CD4-positive, CD25-positive, alpha-beta regulatory T cell (primary cell): Measurements from ENCODE around the gene ABHD4. TPM values are rescaled to one million over a fixed set of nuclear protein-coding genes. Genes with fewer than 3 reads are reported as not detected.
A peak's percentile ranks its signal among the peaks of the same experiment; 100 is the strongest.
"Not testable (repeated sequence)": the region's sequence is repeated elsewhere in the genome, so short reads cannot be mapped to it uniquely, and the experiment has no call there.

Experiments
- ATAC-seq, 2 donors: fragments of 150-1000 bp; cut with Tn5 transposase; one replicate each; pipeline ENCODE4 v1.10.0; 2021; ENCODE audit warnings: low read depth in 2 of 2, moderate number of reproducible peaks in 2 of 2, moderate library complexity in 1 of 2
- DNase-seq, 3 donors: peaks; one replicate each; pipeline versions ENCODE4 v3.0.0 to v3.0.0-alpha.2; 2012 to 2022; ENCODE audit warnings: mixed read lengths in 1 of 3
- H3K27ac ChIP-seq: one replicate; pipeline ENCODE4 v1.7.0; 2013; ENCODE audit warnings: mild to moderate bottlenecking, low read length; ENCODE audit not compliant: insufficient read depth, poor library complexity, severe bottlenecking
- H3K27me3 ChIP-seq: one replicate; pipeline ENCODE4 v1.7.0; 2013; ENCODE audit warnings: low read length; ENCODE audit not compliant: control insufficient read depth, insufficient read depth
- H3K36me3 ChIP-seq: one replicate; pipeline ENCODE4 v1.7.0; 2013; ENCODE audit warnings: mild to moderate bottlenecking, low read length, moderate library complexity; ENCODE audit not compliant: control insufficient read depth, insufficient read depth
- H3K4me1 ChIP-seq: 2 replicates; pipeline ENCODE4 v1.7.0; 2013; ENCODE audit warnings: mild to moderate bottlenecking, low read length; ENCODE audit not compliant: insufficient read depth, control insufficient read depth, poor library complexity, severe bottlenecking
- H3K4me3 ChIP-seq: one replicate; pipeline ENCODE4 v1.7.0; 2013; ENCODE audit warnings: low read depth, mild to moderate bottlenecking, low read length, moderate library complexity
- H3K9me3 ChIP-seq, 2 experiments: 1 replicate in 1 of 2; 2 replicates in 1 of 2; pipeline ENCODE4 v1.7.0; 2013; ENCODE audit warnings: low read length in 2 of 2, mild to moderate bottlenecking in 1 of 2, moderate library complexity in 1 of 2; ENCODE audit not compliant: control insufficient read depth in 2 of 2
- H3K27ac Mint-ChIP-seq, 3 donors: one replicate each; pipeline ENCODE4 v1.8.0; 2020 to 2022; ENCODE audit warnings: mild to moderate bottlenecking in 3 of 3, mixed read lengths in 3 of 3, moderate library complexity in 2 of 3
- H3K27me3 Mint-ChIP-seq: one replicate; pipeline ENCODE4 v1.8.0; 2022; ENCODE audit warnings: mild to moderate bottlenecking, mixed read lengths
- H3K36me3 Mint-ChIP-seq: one replicate; pipeline ENCODE4 v1.8.0; 2020; ENCODE audit warnings: mixed read lengths
- H3K4me1 Mint-ChIP-seq, 4 donors: one replicate each; pipeline ENCODE4 v1.8.0; 2020 to 2022; ENCODE audit warnings: mixed read lengths in 4 of 4, mild to moderate bottlenecking in 1 of 4
- H3K4me3 Mint-ChIP-seq, 4 donors: one replicate each; pipeline ENCODE4 v1.8.0; 2020 to 2022; ENCODE audit warnings: mild to moderate bottlenecking in 4 of 4, mixed read lengths in 4 of 4, moderate library complexity in 3 of 4
- H3K9me3 Mint-ChIP-seq, 7 donors: one replicate each; pipeline ENCODE4 v1.8.0; 2020 to 2022; ENCODE audit warnings: mixed read lengths in 7 of 7, mild to moderate bottlenecking in 3 of 7, moderate library complexity in 2 of 7
- polyA plus RNA-seq, 4 donors: library from polyadenylated mRNA; unstranded; fragments of 300-500 nt; fragmentation: Illumina TruSeq; gene quantifications; one replicate each; pipeline ENCODE4 v1.2.3, GENCODE V29; 2021
- total RNA-seq: library from RNA; stranded (reverse); gene quantifications from one replicate; pipeline ENCODE4 v1.2.3, GENCODE V29; 2022

The ABHD4 gene
- total and polyA plus RNA-seq, 5 donors from 2014 or later: 10.1 to 13.4 (median 10.7) TPM

DNA sequence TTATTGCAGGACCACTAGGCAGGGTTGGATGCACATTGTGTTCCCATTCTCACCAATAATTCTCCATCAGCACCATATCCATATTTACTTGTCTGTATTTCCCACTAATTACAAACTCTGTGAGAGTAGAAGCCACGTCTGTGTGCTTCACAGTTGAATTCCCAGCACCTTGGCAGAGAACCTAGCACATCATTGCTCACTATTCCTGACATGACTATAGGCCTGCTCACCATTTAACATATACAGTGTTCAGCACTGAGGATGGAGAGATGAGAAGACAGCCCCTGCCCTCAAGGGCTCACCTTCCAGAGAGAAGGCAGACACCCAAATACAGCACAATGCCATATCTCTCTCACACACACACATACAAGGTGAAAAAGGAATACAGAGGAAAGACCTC is 14.1 kb upstream of the ABHD4 start:
- Histone ChIP-seq H3K36me3 (no peaks in the 10 kb centered on the region), H3K27ac (no peak overlapping the region), H3K9me3 (no peaks in the 10 kb centered on the region), H3K4me3 (peak overlapping the region; percentile 16), H3K4me1 (peaks cover 55% of the 10 kb centered on the region), H3K27me3 (no peaks in the 10 kb centered on the region)
- DNase-seq (no peak), ATAC-seq (no peak)
- Mint-ChIP-seq H3K9me3 (no peaks in the 10 kb centered on the region), H3K27ac (peak overlapping the region; percentile 33 to 99 (median 89)), H3K4me1 (peaks cover 51 to 85% (median 59%) of the 10 kb centered on the region in 4 donors), H3K27me3 (peaks cover 2% of the 10 kb centered on the region), H3K4me3 (peak overlapping the region in 3 of 4 donors; percentile 15 to 74 (median 67)), H3K36me3 (peaks cover 17% of the 10 kb centered on the region)

DNA sequence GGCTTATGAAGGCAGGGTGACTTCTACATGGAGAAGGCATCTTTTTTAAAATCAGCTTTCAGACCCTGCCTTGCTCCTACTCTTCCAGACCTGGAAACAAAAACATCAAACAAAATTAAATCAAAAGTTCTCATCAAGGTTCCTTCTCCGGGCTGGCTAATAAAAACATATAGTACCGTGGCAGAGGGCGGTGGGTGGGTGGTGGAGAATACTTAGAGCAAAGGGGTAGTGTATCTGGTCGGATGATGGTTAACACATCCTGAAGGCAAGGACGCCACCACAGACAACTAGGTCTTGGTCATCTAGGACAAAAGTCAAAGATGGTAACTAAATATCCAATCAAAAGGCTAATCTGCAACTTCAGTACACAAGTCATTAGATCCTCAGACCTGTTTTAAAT is 10.9 kb upstream of the ABHD4 start:
- peaks cover 0 to 1% (median 0%) of the 10 kb centered on the region in 7 donors for H3K9me3 Mint-ChIP-seq
- peak overlapping the region; percentile 93 to 98 (median 96) for H3K4me3 Mint-ChIP-seq
- peaks cover 44 to 79% (median 49%) of the 10 kb centered on the region in 4 donors for H3K4me1 Mint-ChIP-seq
- Histone ChIP-seq H3K4me3 (peak overlapping the region; percentile 96), H3K27me3 (no peaks in the 10 kb centered on the region), H3K4me1 (peaks cover 60% of the 10 kb centered on the region), H3K9me3 (no peaks in the 10 kb centered on the region), H3K27ac (peak overlapping the region; percentile 99), H3K36me3 (no peaks in the 10 kb centered on the region)
- peak overlapping the region; percentile 98 to 99 (median 99) for H3K27ac Mint-ChIP-seq
- no peak for DNase-seq
- peaks cover 7% of the 10 kb centered on the region for H3K27me3 Mint-ChIP-seq
- ATAC-seq: no peak
- peaks cover 12% of the 10 kb centered on the region for H3K36me3 Mint-ChIP-seq

DNA sequence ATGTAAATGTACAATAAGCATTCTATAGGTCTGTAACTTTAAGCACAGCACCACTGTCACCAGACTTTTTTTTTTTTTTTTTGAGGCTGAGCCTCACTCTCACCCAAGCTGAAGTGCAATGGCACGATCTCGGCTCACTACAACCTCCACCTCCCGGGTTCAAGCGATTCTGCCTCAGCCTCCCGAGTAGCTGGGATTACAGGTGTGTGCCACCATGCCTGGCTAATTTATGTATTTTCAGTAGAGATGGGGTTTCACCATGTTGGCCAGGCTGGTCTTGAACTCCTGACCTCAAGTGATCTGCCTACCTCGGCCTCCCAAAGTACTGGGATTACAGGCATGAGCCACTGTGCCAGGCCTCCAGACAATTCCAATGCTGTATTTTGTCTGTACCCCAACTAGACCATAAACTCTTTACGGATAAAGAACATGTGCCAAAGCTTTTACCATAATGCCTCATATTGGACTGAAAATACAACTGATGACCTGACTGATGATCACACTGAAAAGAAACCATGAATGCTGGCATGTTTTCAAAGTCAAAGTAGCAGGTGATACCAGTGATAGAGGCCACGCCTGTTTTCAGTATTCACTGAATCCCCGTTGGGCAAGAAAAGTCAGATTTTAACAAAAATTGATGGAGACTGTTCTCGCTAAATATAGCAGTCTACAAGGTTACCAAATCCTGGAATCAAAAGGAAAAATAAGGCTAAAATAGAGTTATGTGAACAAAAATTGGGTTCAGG is 10.2 kb upstream of the ABHD4 start:
- not testable (repeated sequence) for H3K9me3 Mint-ChIP-seq, H3K9me3 ChIP-seq, H3K27me3 Mint-ChIP-seq, H3K27me3 ChIP-seq, H3K36me3 ChIP-seq, ATAC-seq
- Mint-ChIP-seq H3K4me3 (peak overlapping the region; percentile 93 to 98 (median 96)), H3K36me3 (peaks cover 12% of the 10 kb centered on the region), H3K4me1 (peaks cover 39 to 73% (median 44%) of the 10 kb centered on the region in 4 donors), H3K27ac (peak overlapping the region; percentile 98 to 99 (median 99))
- peak in 2 of 3 donors; percentile 49 to 68 for DNase-seq
- peaks cover 60% of the 10 kb centered on the region for H3K4me1 ChIP-seq
- H3K27ac ChIP-seq: peak overlapping the region; percentile 99
- peak overlapping the region; percentile 96 for H3K4me3 ChIP-seq

DNA sequence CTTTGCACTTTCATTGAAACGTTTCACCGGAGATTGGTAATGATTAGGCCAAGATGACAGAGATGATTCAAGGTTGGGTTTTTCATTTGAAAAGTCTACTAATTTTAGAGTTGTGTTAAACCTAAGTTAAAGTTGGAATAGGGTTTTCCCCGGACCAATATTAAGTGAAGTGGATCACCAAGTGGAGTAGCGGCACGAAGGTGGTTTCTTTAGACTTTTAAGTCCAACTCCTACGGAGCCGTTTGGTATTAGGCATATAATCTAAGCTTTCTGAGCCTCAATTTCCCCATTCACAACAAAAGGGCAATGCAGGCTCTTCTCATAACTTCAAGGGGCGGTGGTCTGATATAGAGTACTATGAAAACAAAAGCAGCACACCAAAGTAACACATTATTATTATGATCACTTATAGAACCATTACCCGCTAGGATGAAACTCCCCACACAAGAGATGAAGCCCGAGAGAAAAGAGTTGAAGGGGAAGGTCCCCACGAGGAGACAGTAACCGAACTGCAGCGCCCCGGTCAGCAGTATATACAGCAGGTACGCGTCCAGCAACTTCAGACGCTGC is 9.5 kb upstream of the ABHD4 start:
- Histone ChIP-seq H3K27ac (peak overlapping the region; percentile 99), H3K36me3 (no peaks in the 10 kb centered on the region), H3K27me3 (peaks cover 3% of the 10 kb centered on the region), H3K9me3 (no peaks in the 10 kb centered on the region), H3K4me1 (peaks cover 54% of the 10 kb centered on the region), H3K4me3 (peak overlapping the region; percentile 96)
- peaks cover 0 to 1% (median 0%) of the 10 kb centered on the region in 7 donors for H3K9me3 Mint-ChIP-seq
- ATAC-seq (no peak), DNase-seq (no peak)
- peaks cover 31 to 66% (median 37%) of the 10 kb centered on the region in 4 donors for H3K4me1 Mint-ChIP-seq
- peaks cover 7% of the 10 kb centered on the region for H3K36me3 Mint-ChIP-seq
- H3K4me3 Mint-ChIP-seq: peak overlapping the region; percentile 93 to 98 (median 96)
- peaks cover 12% of the 10 kb centered on the region for H3K27me3 Mint-ChIP-seq
- H3K27ac Mint-ChIP-seq: peak overlapping the region; percentile 98 to 99 (median 99)

DNA sequence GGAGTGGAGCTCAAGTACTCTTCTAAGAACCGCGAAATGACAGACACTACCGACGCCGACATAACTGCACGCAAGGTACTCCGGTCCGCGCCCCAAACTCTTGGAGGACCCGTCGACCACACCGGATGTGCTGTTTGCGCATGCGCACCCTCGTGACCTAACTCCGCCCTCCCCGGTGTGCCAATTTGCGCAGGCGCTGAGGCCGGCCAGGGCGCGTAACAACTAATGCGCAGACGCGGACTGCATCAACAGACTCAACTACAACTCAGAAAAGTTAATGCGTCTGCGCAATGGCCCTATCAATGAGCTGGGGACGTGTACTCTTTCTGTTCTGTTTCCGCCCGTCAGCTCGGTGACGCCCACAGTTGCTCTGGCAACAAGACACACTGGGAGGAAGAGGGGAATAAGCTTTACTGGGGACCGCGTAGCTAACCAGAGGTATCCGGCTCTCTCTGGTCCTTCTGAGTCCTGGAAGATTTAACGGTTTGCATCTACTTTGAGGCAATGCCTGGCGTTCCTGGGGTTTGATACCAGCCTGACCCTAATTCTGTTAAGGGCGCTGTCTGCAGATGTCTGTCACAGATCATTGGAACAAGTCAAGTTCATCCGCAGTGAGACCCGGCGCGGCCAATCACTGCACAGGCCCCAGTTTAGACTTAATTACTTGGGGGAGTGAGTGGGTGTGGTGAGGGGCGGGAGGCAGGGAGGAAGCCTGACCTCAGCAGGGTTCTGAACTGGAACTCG is 8.8 kb upstream of the ABHD4 start, which contains the start of gene DAD1:
Gene DAD1, minus strand, starts transcription at position 129 of the 744 bp plus-strand sequence. Its CDS starts 67 bp downstream, at position 62.
- peak within 1 kb of the TSS; percentile 99 for H3K27ac ChIP-seq
- Mint-ChIP-seq H3K36me3 (peaks cover 7% of the 10 kb centered on the region), H3K4me1 (peaks cover 26 to 59% (median 31%) of the 10 kb centered on the region in 4 donors), H3K27me3 (peaks cover 15% of the 10 kb centered on the region), H3K4me3 (peak within 1 kb of the TSS; percentile 93 to 98 (median 96)), H3K9me3 (peaks cover 0 to 1% (median 0%) of the 10 kb centered on the region in 7 donors), H3K27ac (peak within 1 kb of the TSS; percentile 98 to 99 (median 99))
- no peaks in the 10 kb centered on the region for H3K9me3 ChIP-seq
- peaks cover 3% of the 10 kb centered on the region for H3K27me3 ChIP-seq
- no peaks in the 10 kb centered on the region for H3K36me3 ChIP-seq
- DNase-seq (peak; percentile 99 to 100 (median 100)), ATAC-seq (peak; percentile 92 to 94)
- peak within 1 kb of the TSS; percentile 96 for H3K4me3 ChIP-seq
- peaks cover 49% of the 10 kb centered on the region for H3K4me1 ChIP-seq

DNA sequence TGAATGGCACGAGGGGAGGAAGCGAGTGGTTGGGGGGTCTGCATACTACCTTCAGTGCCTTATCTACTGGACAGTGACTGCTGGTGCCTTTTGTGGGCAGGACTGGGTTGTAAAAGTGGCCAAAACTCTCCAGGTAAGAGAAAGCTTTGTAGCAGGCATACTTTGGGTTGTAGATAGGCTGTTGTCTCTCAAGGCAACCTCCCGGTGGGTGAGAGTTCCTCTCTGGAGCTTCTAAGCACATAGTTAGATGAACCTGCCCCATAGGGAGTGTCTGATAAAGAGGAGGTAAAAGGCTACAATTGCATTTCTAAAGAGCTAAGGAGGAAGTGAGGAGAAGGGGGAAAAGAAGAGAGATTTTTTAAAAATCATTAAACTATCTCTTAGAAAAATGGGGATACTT is 4.9 kb upstream of the ABHD4 start:
- H3K9me3 Mint-ChIP-seq: peaks cover 0 to 1% (median 0%) of the 10 kb centered on the region in 7 donors
- ATAC-seq: no peak
- H3K27ac Mint-ChIP-seq: peak overlapping the region in 1 of 3 donors; percentile 60

DNA sequence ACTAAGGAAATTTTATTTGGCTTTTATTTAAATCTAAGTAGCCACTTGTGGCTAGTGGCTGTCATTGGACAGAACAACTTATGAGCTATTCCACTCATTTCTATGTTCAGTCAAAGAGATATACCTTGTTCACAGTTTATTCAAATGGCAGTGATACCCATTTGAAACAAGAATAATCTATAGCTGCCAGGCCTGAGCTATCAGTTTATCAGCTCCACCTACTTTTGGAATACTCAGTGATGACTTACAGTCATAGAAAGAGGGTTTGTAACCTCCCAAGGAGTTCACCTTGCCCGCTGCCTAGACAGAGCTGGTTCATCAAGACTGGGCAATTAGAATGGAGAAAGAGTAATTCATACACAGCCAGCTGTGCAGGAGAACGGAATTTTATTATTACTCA is 4.5 kb upstream of the ABHD4 start:
- no peak overlapping the region for H3K27ac ChIP-seq
- no peak for ATAC-seq
- H3K36me3 ChIP-seq: no peaks in the 10 kb centered on the region
- peaks cover 8 to 28% (median 9%) of the 10 kb centered on the region in 4 donors for H3K4me1 Mint-ChIP-seq
- no peak overlapping the region for H3K27ac Mint-ChIP-seq
- peaks cover 0 to 1% (median 0%) of the 10 kb centered on the region in 7 donors for H3K9me3 Mint-ChIP-seq
- H3K9me3 ChIP-seq: no peaks in the 10 kb centered on the region
- no peak overlapping the region for H3K4me3 ChIP-seq
- no peak overlapping the region for H3K4me3 Mint-ChIP-seq
- H3K36me3 Mint-ChIP-seq: no peaks in the 10 kb centered on the region
- peaks cover 14% of the 10 kb centered on the region for H3K27me3 ChIP-seq
- no peak for DNase-seq
- H3K27me3 Mint-ChIP-seq: peaks cover 37% of the 10 kb centered on the region
- peaks cover 14% of the 10 kb centered on the region for H3K4me1 ChIP-seq

More for the DNA sequence above, 4.9 kb upstream of the ABHD4 start:
- H3K9me3 ChIP-seq: no peaks in the 10 kb centered on the region
- Mint-ChIP-seq H3K27me3 (peaks cover 37% of the 10 kb centered on the region), H3K4me1 (peaks cover 5 to 28% (median 8%) of the 10 kb centered on the region in 4 donors), H3K36me3 (no peaks in the 10 kb centered on the region), H3K4me3 (no peak overlapping the region)
- no peak overlapping the region for H3K27ac ChIP-seq
- H3K4me1 ChIP-seq: peaks cover 18% of the 10 kb centered on the region
- no peak for DNase-seq
- peaks cover 14% of the 10 kb centered on the region for H3K27me3 ChIP-seq
- no peak overlapping the region for H3K4me3 ChIP-seq
- H3K36me3 ChIP-seq: no peaks in the 10 kb centered on the region
